ENCODE measurements around the gene FNIP1.

Gene FNIP1

GRCh38 chr5:131810510-131811249 is 13.9 kb upstream of the FNIP1 start:
- Histone ChIP-seq H3K27me3 (ENCODE audit: control insufficient read depth, insufficient read depth, low read length) (peaks cover 5% of the 10 kb centered on the region), H3K36me3 (ENCODE audit: control insufficient read depth, insufficient read depth, low read length) (no peaks in the 10 kb centered on the region), H3K9me3 (ENCODE audit: control insufficient read depth, low read length) (no peaks in the 10 kb centered on the region), H3K9ac (ENCODE audit: low read length) (no peak overlapping the region), H3K4me3 (ENCODE audit: low read length) (no peak overlapping the region), H3K4me1 (ENCODE audit: control insufficient read depth, insufficient read depth, low read length) (no peaks in the 10 kb centered on the region)

- no peaks in the 10 kb centered on the region for H3K9me3 ChIP-seq (ENCODE audit: control insufficient read depth, low read length)
- peak overlapping the region; percentile 97 for H3K4me3 ChIP-seq (ENCODE audit: low read length)
- no peaks in the 10 kb centered on the region for H3K27me3 ChIP-seq (ENCODE audit: control insufficient read depth, insufficient read depth, low read length)
- peak overlapping the region; percentile 98 for H3K9ac ChIP-seq (ENCODE audit: low read length)
- no peaks in the 10 kb centered on the region for H3K36me3 ChIP-seq (ENCODE audit: control insufficient read depth, insufficient read depth, low read length)
- peaks cover 16% of the 10 kb centered on the region for H3K4me1 ChIP-seq (ENCODE audit: control insufficient read depth, insufficient read depth, low read length)
Measured at GRCh38 chr5:131795879-131796792, 681 bp downstream of the FNIP1 start.

- Histone ChIP-seq H3K36me3 (ENCODE audit: control insufficient read depth, insufficient read depth, low read length) (no peaks in the 10 kb centered on the region), H3K9me3 (ENCODE audit: control insufficient read depth, low read length) (no peaks in the 10 kb centered on the region), H3K4me3 (ENCODE audit: low read length) (peak overlapping the region; percentile 14), H3K9ac (ENCODE audit: low read length) (peak overlapping the region; percentile 4), H3K27me3 (ENCODE audit: control insufficient read depth, insufficient read depth, low read length) (no peaks in the 10 kb centered on the region), H3K4me1 (ENCODE audit: control insufficient read depth, insufficient read depth, low read length) (peaks cover 16% of the 10 kb centered on the region)
Measured at GRCh38 chr5:131795228-131795627, 1.6 kb downstream of the FNIP1 start.

GRCh38 chr5:131794586-131794985 is 2.2 kb downstream of the FNIP1 start:
- no peak overlapping the region for H3K4me3 ChIP-seq (ENCODE audit: low read length)
- no peaks in the 10 kb centered on the region for H3K36me3 ChIP-seq (ENCODE audit: control insufficient read depth, insufficient read depth, low read length)
- H3K9ac ChIP-seq (ENCODE audit: low read length), result no peak overlapping the region
- H3K27me3 ChIP-seq (ENCODE audit: control insufficient read depth, insufficient read depth, low read length), result no peaks in the 10 kb centered on the region
- peaks cover 16% of the 10 kb centered on the region for H3K4me1 ChIP-seq (ENCODE audit: control insufficient read depth, insufficient read depth, low read length)
- no peaks in the 10 kb centered on the region for H3K9me3 ChIP-seq (ENCODE audit: control insufficient read depth, low read length)

- Histone ChIP-seq H3K9ac (ENCODE audit: low read length) (no peak overlapping the region), H3K36me3 (ENCODE audit: control insufficient read depth, insufficient read depth, low read length) (no peaks in the 10 kb centered on the region), H3K9me3 (ENCODE audit: control insufficient read depth, low read length) (no peaks in the 10 kb centered on the region), H3K4me3 (ENCODE audit: low read length) (no peak overlapping the region), H3K4me1 (ENCODE audit: control insufficient read depth, insufficient read depth, low read length) (peaks cover 15% of the 10 kb centered on the region), H3K27me3 (ENCODE audit: control insufficient read depth, insufficient read depth, low read length) (no peaks in the 10 kb centered on the region)
Measured at GRCh38 chr5:131792896-131793295, 3.9 kb downstream of the FNIP1 start.

- Histone ChIP-seq H3K4me1 (ENCODE audit: control insufficient read depth, insufficient read depth, low read length) (peaks cover 10% of the 10 kb centered on the region), H3K27me3 (ENCODE audit: control insufficient read depth, insufficient read depth, low read length) (no peaks in the 10 kb centered on the region), H3K36me3 (ENCODE audit: control insufficient read depth, insufficient read depth, low read length) (no peaks in the 10 kb centered on the region), H3K4me3 (ENCODE audit: low read length) (no peak overlapping the region), H3K9ac (ENCODE audit: low read length) (no peak overlapping the region), H3K9me3 (ENCODE audit: control insufficient read depth, low read length) (no peaks in the 10 kb centered on the region)
Measured at GRCh38 chr5:131791866-131792265, 5.0 kb downstream of the FNIP1 start.

- H3K4me3 ChIP-seq (ENCODE audit: low read length), result no peak overlapping the region
- peaks cover 10% of the 10 kb centered on the region for H3K4me1 ChIP-seq (ENCODE audit: control insufficient read depth, insufficient read depth, low read length)
- H3K9ac ChIP-seq (ENCODE audit: low read length), result no peak overlapping the region
- no peaks in the 10 kb centered on the region for H3K9me3 ChIP-seq (ENCODE audit: control insufficient read depth, low read length)
- no peaks in the 10 kb centered on the region for H3K36me3 ChIP-seq (ENCODE audit: control insufficient read depth, insufficient read depth, low read length)
- no peaks in the 10 kb centered on the region for H3K27me3 ChIP-seq (ENCODE audit: control insufficient read depth, insufficient read depth, low read length)
Measured at GRCh38 chr5:131790550-131790949, 6.3 kb downstream of the FNIP1 start.

GRCh38 chr5:131789765-131790164 is 7.1 kb downstream of the FNIP1 start:
- no peaks in the 10 kb centered on the region for H3K36me3 ChIP-seq (ENCODE audit: control insufficient read depth, insufficient read depth, low read length)
- H3K27me3 ChIP-seq (ENCODE audit: control insufficient read depth, insufficient read depth, low read length), result no peaks in the 10 kb centered on the region
- H3K4me1 ChIP-seq (ENCODE audit: control insufficient read depth, insufficient read depth, low read length), result peaks cover 6% of the 10 kb centered on the region
- no peaks in the 10 kb centered on the region for H3K9me3 ChIP-seq (ENCODE audit: control insufficient read depth, low read length)
- no peak overlapping the region for H3K4me3 ChIP-seq (ENCODE audit: low read length)
- no peak overlapping the region for H3K9ac ChIP-seq (ENCODE audit: low read length)

GRCh38 chr5:131787736-131788135 is 9.1 kb downstream of the FNIP1 start:
- H3K27me3 ChIP-seq (ENCODE audit: control insufficient read depth, insufficient read depth, low read length), result no peaks in the 10 kb centered on the region
- no peaks in the 10 kb centered on the region for H3K36me3 ChIP-seq (ENCODE audit: control insufficient read depth, insufficient read depth, low read length)
- no peak overlapping the region for H3K9ac ChIP-seq (ENCODE audit: low read length)
- no peaks in the 10 kb centered on the region for H3K9me3 ChIP-seq (ENCODE audit: control insufficient read depth, low read length)
- no peaks in the 10 kb centered on the region for H3K4me1 ChIP-seq (ENCODE audit: control insufficient read depth, insufficient read depth, low read length)
- no peak overlapping the region for H3K4me3 ChIP-seq (ENCODE audit: low read length)

- Histone ChIP-seq H3K36me3 (ENCODE audit: control insufficient read depth, insufficient read depth, low read length) (no peaks in the 10 kb centered on the region), H3K27me3 (ENCODE audit: control insufficient read depth, insufficient read depth, low read length) (no peaks in the 10 kb centered on the region), H3K9me3 (ENCODE audit: control insufficient read depth, low read length) (no peaks in the 10 kb centered on the region), H3K9ac (ENCODE audit: low read length) (no peak overlapping the region), H3K4me3 (ENCODE audit: low read length) (no peak overlapping the region), H3K4me1 (ENCODE audit: control insufficient read depth, insufficient read depth, low read length) (no peaks in the 10 kb centered on the region)
Measured at GRCh38 chr5:131786900-131787692, 9.7 kb downstream of the FNIP1 start.

GRCh38 chr5:131786036-131786435 is 10.8 kb downstream of the FNIP1 start:
- H3K27me3 ChIP-seq (ENCODE audit: control insufficient read depth, insufficient read depth, low read length), result no peaks in the 10 kb centered on the region
- no peaks in the 10 kb centered on the region for H3K36me3 ChIP-seq (ENCODE audit: control insufficient read depth, insufficient read depth, low read length)
- no peaks in the 10 kb centered on the region for H3K4me1 ChIP-seq (ENCODE audit: control insufficient read depth, insufficient read depth, low read length)

GRCh38 chr5:131783874-131784273 is 12.9 kb downstream of the FNIP1 start:
- Histone ChIP-seq H3K4me3 (ENCODE audit: low read length) (no peak overlapping the region), H3K9me3 (ENCODE audit: control insufficient read depth, low read length) (no peaks in the 10 kb centered on the region), H3K36me3 (ENCODE audit: control insufficient read depth, insufficient read depth, low read length) (no peaks in the 10 kb centered on the region), H3K9ac (ENCODE audit: low read length) (no peak overlapping the region), H3K27me3 (ENCODE audit: control insufficient read depth, insufficient read depth, low read length) (no peaks in the 10 kb centered on the region), H3K4me1 (ENCODE audit: control insufficient read depth, insufficient read depth, low read length) (no peaks in the 10 kb centered on the region)

More at GRCh38 chr5:131786036-131786435, 10.8 kb downstream of the FNIP1 start:
- Histone ChIP-seq H3K9ac (ENCODE audit: low read length) (no peak overlapping the region), H3K4me3 (ENCODE audit: low read length) (no peak overlapping the region), H3K9me3 (ENCODE audit: control insufficient read depth, low read length) (no peaks in the 10 kb centered on the region)
